CD14-positive monocyte (primary cell): ENCODE results near the gene ACRBP. TPM values are rescaled to one million over a fixed set of nuclear protein-coding genes. Genes with fewer than 3 reads are reported as not detected.

ENCODE experiments used
- DNase-seq, 3 donors: peaks; one replicate each; pipeline ENCODE4 v3.0.0-alpha.2; 2011 to 2022
- H2AFZ ChIP-seq: 2 replicates; pipeline ENCODE4 v1.6.0; 2012; ENCODE audit warnings: mild to moderate bottlenecking, low read depth, low read length, inconsistent platforms; ENCODE audit not compliant: insufficient read depth, poor library complexity, severe bottlenecking
- H3K27ac ChIP-seq, 2 donors: 1 replicate in 1 of 2; 2 replicates in 1 of 2; pipeline ENCODE4 v1.5.1; 2012 to 2013; ENCODE audit warnings: low read length in 2 of 2, control low read depth in 1 of 2, inconsistent platforms in 1 of 2, low read depth in 1 of 2, mild to moderate bottlenecking in 1 of 2
- H3K27me3 ChIP-seq, 2 donors: one replicate each; pipeline versions ENCODE4 v1.6.0 to v1.6.1; 2011 to 2013; ENCODE audit warnings: low read length in 2 of 2; ENCODE audit not compliant: control insufficient read depth in 2 of 2, insufficient read depth in 2 of 2
- H3K36me3 ChIP-seq, 2 donors: replicated peaks in 1 of 2; 1 replicate in 1 of 2; 2 replicates in 1 of 2; pipeline versions ENCODE4 v1.5.1 to v1.6.1; 2012 to 2013; ENCODE audit warnings: low read length in 2 of 2, control low read depth in 1 of 2, inconsistent platforms in 1 of 2, mild to moderate bottlenecking in 1 of 2; ENCODE audit not compliant: insufficient read depth in 2 of 2, control insufficient read depth in 1 of 2
- H3K4me1 ChIP-seq, 2 donors: 1 replicate in 1 of 2; 2 replicates in 1 of 2; pipeline versions ENCODE4 v1.5.1 to v1.6.1; 2012 to 2013; ENCODE audit warnings: low read length in 2 of 2, control low read depth in 1 of 2, inconsistent platforms in 1 of 2, mild to moderate bottlenecking in 1 of 2, moderate library complexity in 1 of 2; ENCODE audit not compliant: insufficient read depth in 2 of 2, control insufficient read depth in 1 of 2
- H3K4me2 ChIP-seq: replicated peaks from 2 replicates; pipeline ENCODE3; 2012; ENCODE audit warnings: low read length, moderate library complexity, mild to moderate bottlenecking; ENCODE audit not compliant: poor library complexity, severe bottlenecking; ENCODE audit errors: extremely low read depth
- H3K4me3 ChIP-seq, 3 experiments: fragments of 200-600 bp in 1 of 3; sonication (generic) in 1 of 3; replicated peaks in 1 of 3; 1 replicate in 2 of 3; 2 replicates in 1 of 3; pipeline ENCODE4 v1.5.1; 2011 to 2013; ENCODE audit warnings: low read length in 3 of 3, mild to moderate bottlenecking in 3 of 3, control low read depth in 2 of 3, low read depth in 2 of 3, inconsistent platforms in 1 of 3, moderate library complexity in 1 of 3
- H3K79me2 ChIP-seq: 2 replicates; pipeline ENCODE4 v1.6.0; 2012; ENCODE audit warnings: mild to moderate bottlenecking, control low read depth, inconsistent platforms, low read length, moderate library complexity; ENCODE audit not compliant: insufficient read depth
- H3K9ac ChIP-seq: 2 replicates; pipeline ENCODE4 v1.6.0; 2017; ENCODE audit warnings: low read length, mild to moderate bottlenecking; ENCODE audit not compliant: insufficient read depth, poor library complexity, severe bottlenecking
- H3K9me3 ChIP-seq, 2 donors: replicated peaks in 1 of 2; 1 replicate in 1 of 2; 2 replicates in 1 of 2; pipeline versions ENCODE4 v1.5.1 to v1.6.1; 2012 to 2013; ENCODE audit warnings: low read length in 2 of 2, control low read depth in 1 of 2; ENCODE audit not compliant: control insufficient read depth in 1 of 2, insufficient read depth in 1 of 2
- H4K20me1 ChIP-seq: 2 replicates; pipeline ENCODE4 v1.6.0; 2012; ENCODE audit warnings: mild to moderate bottlenecking, low read length, control low read depth, moderate library complexity; ENCODE audit not compliant: insufficient read depth
- H3K27ac Mint-ChIP-seq, 7 donors: one replicate each; pipeline ENCODE4 v1.8.0; 2020; ENCODE audit warnings: mild to moderate bottlenecking in 7 of 7, mixed read lengths in 7 of 7, moderate library complexity in 6 of 7, inconsistent platforms in 2 of 7
- H3K27me3 Mint-ChIP-seq, 3 donors: one replicate each; pipeline ENCODE4 v1.8.0; 2021 to 2022; ENCODE audit warnings: low read depth in 3 of 3, mild to moderate bottlenecking in 3 of 3, mixed read lengths in 3 of 3, moderate library complexity in 3 of 3, inconsistent platforms in 1 of 3
- H3K36me3 Mint-ChIP-seq, 2 donors: one replicate each; pipeline ENCODE4 v1.8.0; 2020; ENCODE audit warnings: mixed read lengths in 2 of 2, inconsistent platforms in 1 of 2, mild to moderate bottlenecking in 1 of 2
- H3K4me1 Mint-ChIP-seq: one replicate; pipeline ENCODE4 v1.8.0; 2020; ENCODE audit warnings: mild to moderate bottlenecking, mixed read lengths
- H3K4me3 Mint-ChIP-seq, 2 donors: one replicate each; pipeline ENCODE4 v1.8.0; 2020; ENCODE audit warnings: mild to moderate bottlenecking in 2 of 2, mixed read lengths in 2 of 2, moderate library complexity in 1 of 2
- H3K9me3 Mint-ChIP-seq, 7 donors: one replicate each; pipeline ENCODE4 v1.8.0; 2020 to 2022; ENCODE audit warnings: mixed read lengths in 7 of 7, mild to moderate bottlenecking in 6 of 7, moderate library complexity in 6 of 7, inconsistent platforms in 2 of 7
- WGBS: methylation state at CpG from one replicate; pipeline ENCODE4 v1.1.5; 2013; ENCODE audit warnings: missing lambda C conversion rate; ENCODE audit not compliant: insufficient coverage; 5-methylcytosine and 5-hydroxymethylcytosine counted together
- intact Hi-C, 2 donors: fragments of 100-400 bp; cut with micrococcal nuclease; formaldehyde crosslinking; loops; one replicate each; pipeline versions ENCODE4 v1.15.0 to v1.15.1; 2023
- polyA plus RNA-seq, 3 donors: library from polyadenylated mRNA; depleted of rRNA in 1 of 3; unstranded in 2 of 3; stranded (reverse) in 1 of 3; fragments of 300-500 nt in 2 of 3; fragments of >200 nt in 1 of 3; fragmentation: Illumina TruSeq in 2 of 3; gene quantifications; 1 replicate in 2 of 3; 2 replicates in 1 of 3; pipeline ENCODE4 v1.2.3, GENCODE V29; 2012 to 2021
- TF ChIP-seq, protein P1 (sequence below): fragments of 200-600 bp; IDR thresholded peaks from one replicate; pipeline ENCODE4 v1.8.0; 2022; ENCODE audit warnings: antibody characterized with exemption, mild to moderate bottlenecking

The ACRBP gene
- polyA plus RNA-seq, 3 donors, result 10.2 to 28.3 (median 10.3) TPM

- intact Hi-C loops, result no loop called here
- Histone ChIP-seq H3K4me2 (no peak overlapping the region), H2AFZ (no peak overlapping the region), H3K27ac (no peak overlapping the region), H3K36me3 (peaks cover 91 to 100% of the 10 kb centered on the region in 2 donors), H3K79me2 (no peaks in the 10 kb centered on the region), H4K20me1 (peaks cover 12% of the 10 kb centered on the region), H3K4me1 (no peaks in the 10 kb centered on the region), H3K27me3 (no peaks in the 10 kb centered on the region), H3K9me3 (no peaks in the 10 kb centered on the region), H3K4me3 (no peak overlapping the region), H3K9ac (no peak overlapping the region)
- peak overlapping the region in 2 of 7 donors; percentile 12 to 36 for H3K27ac Mint-ChIP-seq
- H3K9me3 Mint-ChIP-seq, result no peaks in the 10 kb centered on the region
- H3K4me3 Mint-ChIP-seq, result no peak overlapping the region
- no peak for DNase-seq
- peaks cover 84 to 97% of the 10 kb centered on the region in 2 donors for H3K36me3 Mint-ChIP-seq
- H3K4me1 Mint-ChIP-seq, result no peaks in the 10 kb centered on the region
- no peaks in the 10 kb centered on the region for H3K27me3 Mint-ChIP-seq
- WGBS, result 90% methylated on average over 2 of the region's 8 CpGs
- TF ChIP-seq, protein P1, sequence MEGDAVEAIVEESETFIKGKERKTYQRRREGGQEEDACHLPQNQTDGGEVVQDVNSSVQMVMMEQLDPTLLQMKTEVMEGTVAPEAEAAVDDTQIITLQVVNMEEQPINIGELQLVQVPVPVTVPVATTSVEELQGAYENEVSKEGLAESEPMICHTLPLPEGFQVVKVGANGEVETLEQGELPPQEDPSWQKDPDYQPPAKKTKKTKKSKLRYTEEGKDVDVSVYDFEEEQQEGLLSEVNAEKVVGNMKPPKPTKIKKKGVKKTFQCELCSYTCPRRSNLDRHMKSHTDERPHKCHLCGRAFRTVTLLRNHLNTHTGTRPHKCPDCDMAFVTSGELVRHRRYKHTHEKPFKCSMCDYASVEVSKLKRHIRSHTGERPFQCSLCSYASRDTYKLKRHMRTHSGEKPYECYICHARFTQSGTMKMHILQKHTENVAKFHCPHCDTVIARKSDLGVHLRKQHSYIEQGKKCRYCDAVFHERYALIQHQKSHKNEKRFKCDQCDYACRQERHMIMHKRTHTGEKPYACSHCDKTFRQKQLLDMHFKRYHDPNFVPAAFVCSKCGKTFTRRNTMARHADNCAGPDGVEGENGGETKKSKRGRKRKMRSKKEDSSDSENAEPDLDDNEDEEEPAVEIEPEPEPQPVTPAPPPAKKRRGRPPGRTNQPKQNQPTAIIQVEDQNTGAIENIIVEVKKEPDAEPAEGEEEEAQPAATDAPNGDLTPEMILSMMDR, result no peak
Measured at GRCh38 chr12:6592087-6592486, 55.1 kb downstream of the ACRBP start.

Other genes with a start within 250 kb of the ACRBP start
- 1 to 10 TPM in 1 of 3 donors, under 1 TPM in 2; 0.08 to 1.2 (median 0.88) TPM for gene CD27, start 202.5 kb downstream of the ACRBP start, polyA plus RNA-seq
- gene TAPBPL, start 195.4 kb downstream of the ACRBP start, polyA plus RNA-seq, result 100 to 1,000 TPM in 1 of 3 donors, 10 to 100 TPM in 2; 89.3 to 145 (median 91.8) TPM
- 10 to 100 TPM in 1 of 3 donors, under 1 TPM in 2; 0.84 to 24.6 (median 0.85) TPM for gene VAMP1, start 176.8 kb downstream of the ACRBP start, polyA plus RNA-seq
- gene MRPL51, start 154.2 kb downstream of the ACRBP start, polyA plus RNA-seq, result 100 to 1,000 TPM in 2 of 3 donors, 10 to 100 TPM in 1; 22.0 to 238 (median 189) TPM
- gene NCAPD2, start 153.3 kb downstream of the ACRBP start, polyA plus RNA-seq, result 10 to 100 TPM in 1 of 3 donors, 1 to 10 TPM in 2; 6.2 to 15.0 (median 8.3) TPM
- 1,000 to 10,000 TPM; 2,879 to 3,427 (median 3,223) TPM for gene GAPDH, start 112.9 kb downstream of the ACRBP start, polyA plus RNA-seq
- 100 to 1,000 TPM in 1 of 3 donors, 10 to 100 TPM in 2; 10.7 to 178 (median 11.1) TPM for gene IFFO1, start 91.4 kb downstream of the ACRBP start, polyA plus RNA-seq
- 10 to 100 TPM in 1 of 3 donors, 1 to 10 TPM in 2; 3.9 to 54.5 (median 5.7) TPM for gene NOP2, start 79.1 kb downstream of the ACRBP start, polyA plus RNA-seq
- 10 to 100 TPM in 2 of 3 donors, 1 to 10 TPM in 1; 9.9 to 74.2 (median 16.2) TPM for gene CHD4, start 40.1 kb downstream of the ACRBP start, polyA plus RNA-seq
- under 1 TPM; 0.11 to 0.18 (median 0.14) TPM for gene LPAR5, start 11.5 kb downstream of the ACRBP start, polyA plus RNA-seq
- gene ING4, start 15.7 kb upstream of the ACRBP start, polyA plus RNA-seq, result 10 to 100 TPM; 62.2 to 67.1 (median 64.0) TPM
- 10 to 100 TPM in 2 of 3 donors, 1 to 10 TPM in 1; 9.6 to 87.0 (median 10.9) TPM for gene ZNF384, start 41.9 kb upstream of the ACRBP start, polyA plus RNA-seq
- not detected for gene PIANP, start 53.4 kb upstream of the ACRBP start, polyA plus RNA-seq
- gene COPS7A, start 76.6 kb upstream of the ACRBP start, polyA plus RNA-seq, result 10 to 100 TPM; 70.1 to 77.1 (median 72.3) TPM
- 100 to 1,000 TPM; 113 to 211 (median 140) TPM for gene MLF2, start 105.7 kb upstream of the ACRBP start, polyA plus RNA-seq
- 1 to 10 TPM; 2.4 to 9.7 (median 2.6) TPM for gene PTMS, start 118.9 kb upstream of the ACRBP start, polyA plus RNA-seq
- under 1 TPM in 1 of 3 donors, not detected in 2; 0.04 TPM for gene LAG3, start 125.1 kb upstream of the ACRBP start, polyA plus RNA-seq
- gene CD4, start 142.1 kb upstream of the ACRBP start, polyA plus RNA-seq, result 100 to 1,000 TPM; 261 to 371 (median 269) TPM
- gene GPR162, start 174.4 kb upstream of the ACRBP start, polyA plus RNA-seq, result 10 to 100 TPM; 15.1 to 81.7 (median 16.0) TPM
- under 1 TPM in 1 of 3 donors, not detected in 2; 0.56 TPM for gene P3H3, start 181.0 kb upstream of the ACRBP start, polyA plus RNA-seq
- under 1 TPM in 1 of 3 donors, not detected in 2; 0.31 TPM for gene GNB3, start 193.5 kb upstream of the ACRBP start, polyA plus RNA-seq
- under 1 TPM; 0.57 to 0.61 (median 0.59) TPM for gene CDCA3, start 203.9 kb upstream of the ACRBP start, polyA plus RNA-seq
- gene USP5, start 204.7 kb upstream of the ACRBP start, polyA plus RNA-seq, result 10 to 100 TPM; 28.0 to 32.4 (median 29.9) TPM
- gene TPI1, start 220.1 kb upstream of the ACRBP start, polyA plus RNA-seq, result 100 to 1,000 TPM; 446 to 839 (median 764) TPM
- gene SPSB2, start 225.9 kb upstream of the ACRBP start, polyA plus RNA-seq, result 1 to 10 TPM; 4.7 to 6.9 (median 6.6) TPM